Erythroblast (primary cell): ENCODE measurements around the gene KLF4.

ENCODE experiments used
- GATA1 ChIP-seq: IDR thresholded peaks from 2 replicates; pipeline ENCODE4 v1.6.1; 2011; ENCODE audit warnings: low read depth, mild to moderate bottlenecking, control low read depth, low read length, moderate library complexity
- POLR2A ChIP-seq: IDR thresholded peaks from 2 replicates; pipeline ENCODE4 v1.6.1; 2011; ENCODE audit warnings: mild to moderate bottlenecking, low read length

- no peak for TF ChIP-seq POLR2A
- no peak for TF ChIP-seq GATA1
These were observed 30.6 kb upstream of the KLF4 start for GRCh38 chr9:107520186-107520585.
